CD4-positive, alpha-beta T cell treated with Interferon alpha-2 for 1 hour (primary cell): ENCODE measurements around the gene KHDC1L.
"Not testable (repeated sequence)": the region's sequence is repeated elsewhere in the genome, so short reads cannot be mapped to it uniquely, and the experiment has no call there.

Experiments
- DNase-seq, 2 donors: peaks; one replicate each; pipeline ENCODE4 v3.0.0-alpha.2; 2020 to 2022

KHDC1L gene, protein sequence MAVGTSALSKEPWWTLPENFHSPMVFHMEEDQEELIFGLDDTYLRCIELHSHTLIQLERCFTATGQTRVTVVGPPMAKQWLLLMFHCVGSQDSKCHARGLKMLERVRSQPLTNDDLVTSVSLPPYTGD

DNA sequence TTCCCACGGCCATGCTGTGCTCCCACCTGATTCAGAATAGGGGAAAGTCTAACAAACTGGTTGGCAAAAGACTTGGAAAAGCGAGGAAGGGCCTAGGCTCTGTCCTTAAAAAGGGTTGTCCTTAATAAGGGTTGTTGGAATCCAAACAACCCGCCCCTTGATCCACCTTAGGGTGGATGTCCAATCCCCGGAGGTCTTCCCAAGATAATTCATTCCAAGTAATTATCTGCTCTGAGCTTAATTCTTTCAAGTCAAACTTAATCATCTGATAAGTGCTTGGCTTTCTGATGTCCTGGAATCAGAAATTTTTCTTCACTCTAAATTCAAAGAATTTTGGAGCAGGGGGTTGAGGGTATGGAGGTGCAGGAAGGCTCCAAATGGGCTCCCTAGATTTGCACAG lies at the start of gene KHDC1L:
KHDC1L (minus strand) TSS at position 101 of the 400 bp plus-strand sequence; CDS start at position 13, 88 bp downstream.
- no peak for DNase-seq

DNA sequence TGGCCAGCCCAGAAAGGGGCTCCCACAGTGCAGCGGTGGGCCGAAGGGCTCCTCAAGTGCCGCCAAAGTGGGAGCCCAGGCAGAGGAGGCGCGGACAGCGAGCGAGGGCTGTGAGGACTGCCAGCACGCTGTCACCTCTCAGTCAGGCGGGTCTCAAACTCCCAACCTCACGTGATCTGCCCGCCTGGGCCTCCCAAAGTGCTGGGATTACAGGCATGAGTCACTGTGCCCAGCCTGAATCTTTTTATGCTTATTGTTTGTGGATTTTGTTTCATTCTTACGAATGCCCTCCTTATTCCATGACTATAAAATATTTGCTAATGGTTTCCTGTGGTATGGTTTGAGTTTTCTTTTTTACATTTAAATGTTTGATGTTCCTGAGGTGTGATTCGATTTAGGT lies 44.0 kb upstream of the KHDC1L start:
- not testable (repeated sequence) for DNase-seq

DNA sequence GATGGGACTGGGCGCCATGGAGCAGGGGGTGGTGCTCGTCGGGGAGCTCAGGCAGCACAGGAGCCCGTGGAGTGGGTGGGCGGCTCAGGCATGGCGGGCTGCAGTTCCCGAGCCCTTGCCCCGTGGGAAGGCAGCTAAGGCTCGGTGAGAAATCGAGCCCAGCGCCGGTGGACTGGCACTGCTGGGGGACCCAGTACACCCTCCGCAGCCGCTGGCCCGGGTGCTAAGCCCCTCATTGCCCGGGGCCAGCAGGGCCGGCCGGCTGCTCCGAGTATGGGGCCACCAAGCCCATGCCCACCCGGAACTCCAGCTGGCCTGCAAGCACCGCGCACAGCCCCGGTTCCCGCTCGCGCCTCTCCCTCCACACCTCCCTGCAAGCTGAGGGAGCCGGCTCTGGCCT lies 43.6 kb upstream of the KHDC1L start:
- not testable (repeated sequence) for DNase-seq

DNA sequence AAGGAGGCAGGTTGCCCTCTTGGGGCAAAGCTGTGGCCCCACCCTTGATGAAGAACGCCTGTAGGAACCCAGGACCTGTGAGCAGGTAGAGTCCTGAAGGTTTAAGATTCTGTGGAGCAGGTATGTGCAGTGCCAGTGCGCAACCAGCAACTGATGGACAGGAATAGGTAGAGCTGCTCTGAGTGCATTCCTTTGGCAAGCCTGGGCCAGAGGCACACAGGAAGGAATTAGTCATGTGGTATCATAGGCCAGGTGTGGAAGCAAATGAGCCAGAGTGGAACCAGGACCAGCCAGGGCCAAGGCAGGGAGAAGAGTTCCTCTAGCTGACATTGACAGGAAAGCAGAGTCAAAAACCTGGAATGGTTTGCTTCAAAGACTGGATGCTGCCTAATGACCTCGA lies 39.1 kb upstream of the KHDC1L start:
- no peak for DNase-seq

DNA sequence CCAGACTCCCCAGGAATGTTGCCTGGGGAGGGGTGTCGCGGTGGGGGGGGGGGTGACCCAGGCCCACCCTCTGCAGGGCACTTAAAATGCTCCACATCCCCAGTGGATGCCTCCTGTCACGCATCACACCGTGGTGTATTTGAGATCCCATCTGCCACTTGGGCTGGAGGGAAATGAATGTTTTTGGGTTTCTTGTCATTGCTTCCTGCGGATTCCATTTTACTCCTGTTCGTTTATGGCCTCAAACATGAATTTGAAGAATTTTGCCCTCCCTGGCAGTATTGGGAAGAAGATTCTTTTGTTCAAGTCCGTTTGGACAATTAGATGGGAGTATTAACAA lies 38.2 kb upstream of the KHDC1L start:
- no peak for DNase-seq

DNA sequence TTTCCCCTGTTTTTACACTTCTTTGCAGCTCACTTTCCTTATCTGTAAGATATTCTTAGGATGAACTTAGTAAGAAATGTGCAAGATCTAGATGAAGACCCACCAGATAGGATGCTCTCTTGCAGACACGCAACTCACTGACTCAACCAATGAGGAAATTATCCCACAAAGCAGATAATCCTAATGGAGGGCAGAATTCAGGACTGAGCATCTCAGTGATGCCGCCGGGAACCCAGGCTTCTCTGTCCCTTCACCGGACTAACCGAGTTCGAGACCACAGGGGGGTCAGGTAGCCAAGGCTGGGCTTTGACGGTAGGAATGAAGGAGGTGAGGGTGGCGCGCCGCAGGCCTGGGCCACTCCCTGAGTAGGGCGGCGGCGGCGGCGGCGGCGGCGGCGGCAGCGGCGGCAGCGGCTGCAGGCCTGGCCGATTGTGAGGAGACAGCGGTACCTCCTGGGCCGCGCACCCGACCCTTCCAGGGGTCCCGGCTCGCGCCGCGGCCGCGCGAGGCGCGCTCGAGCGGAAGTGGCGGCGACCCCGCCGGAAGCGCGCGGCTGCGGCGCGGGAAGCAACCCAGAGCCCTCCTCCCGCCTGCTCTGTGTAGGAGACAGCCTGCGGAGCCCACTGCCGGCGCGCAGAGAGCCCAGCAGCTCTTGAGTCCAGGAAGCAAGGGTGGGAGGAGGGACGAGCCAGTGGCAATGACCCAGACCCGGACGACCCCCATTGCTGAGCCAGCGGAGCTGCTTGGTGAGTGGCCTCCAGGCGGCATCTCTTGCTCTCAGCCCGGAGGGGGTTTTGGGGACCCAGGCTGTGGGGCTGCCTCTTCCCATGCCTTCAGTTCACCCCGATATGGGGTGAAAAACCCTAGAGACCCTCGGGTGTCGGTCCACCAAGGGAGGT lies 37.6 kb upstream of the KHDC1L start, which contains the start of gene KHDC1:
KHDC1 (minus strand) TSS at position 526 of the 899 bp plus-strand sequence. CDS start 20,679 bp downstream, outside the sequence.
- DNase-seq = peak; percentile 34 to 65

DNA sequence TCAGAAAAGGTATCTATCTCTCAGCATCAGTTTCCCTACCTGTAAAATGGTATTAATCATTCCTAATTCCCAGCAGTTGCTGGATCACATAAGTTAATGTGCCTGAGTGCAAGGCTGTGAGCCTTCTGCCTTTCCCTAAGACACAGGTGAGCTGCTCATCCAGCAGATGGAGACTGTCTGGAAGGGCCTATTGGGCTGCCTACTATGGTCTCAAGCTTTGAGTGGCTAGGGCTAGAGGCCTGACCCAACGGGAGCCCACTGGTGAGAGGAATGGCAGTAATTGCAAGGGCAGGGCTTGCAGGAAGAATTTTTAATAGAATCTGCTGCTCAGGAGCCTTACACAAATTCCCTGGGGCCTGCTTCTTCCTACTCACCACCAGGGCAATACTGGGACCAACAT lies 33.4 kb upstream of the KHDC1L start:
- no peak for DNase-seq

DNA sequence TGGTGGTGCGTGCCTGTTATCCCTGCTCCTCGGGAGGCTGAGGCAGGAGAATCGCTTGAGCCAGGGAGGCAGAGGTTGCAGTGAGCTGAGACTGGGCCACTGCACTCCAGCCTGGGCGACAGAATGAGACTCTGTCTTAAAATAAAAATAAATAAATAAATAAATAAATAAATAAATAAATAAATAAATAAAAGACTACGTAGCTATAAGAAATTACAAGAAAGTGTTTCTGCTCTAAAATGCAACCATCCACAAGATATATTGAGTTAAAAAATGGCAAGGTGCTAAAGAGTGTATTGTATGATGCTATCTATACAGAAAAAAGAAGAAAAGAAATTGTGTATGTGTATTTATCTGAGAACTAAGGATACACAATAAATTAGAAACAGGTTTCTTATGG lies 29.0 kb upstream of the KHDC1L start:
- DNase-seq = not testable (repeated sequence)

DNA sequence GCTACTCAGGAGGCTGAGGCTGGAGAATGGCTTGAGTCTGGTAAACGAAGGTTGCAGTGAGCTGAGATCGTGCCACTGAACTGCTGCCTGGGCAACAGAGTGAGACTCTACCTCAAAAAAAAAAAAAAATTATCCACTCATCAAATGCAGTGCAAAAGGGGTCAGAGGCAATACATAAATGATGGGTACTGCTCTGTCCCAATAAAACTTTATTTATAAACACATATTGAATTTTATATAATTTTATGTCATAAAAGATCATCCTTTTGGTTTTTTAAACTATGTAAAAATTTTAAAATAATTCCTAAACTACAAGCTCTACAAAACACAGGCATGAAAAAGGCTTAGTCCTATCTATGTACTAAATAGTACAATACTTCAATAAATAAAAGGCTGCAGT lies 27.4 kb upstream of the KHDC1L start:
- DNase-seq = no peak

DNA sequence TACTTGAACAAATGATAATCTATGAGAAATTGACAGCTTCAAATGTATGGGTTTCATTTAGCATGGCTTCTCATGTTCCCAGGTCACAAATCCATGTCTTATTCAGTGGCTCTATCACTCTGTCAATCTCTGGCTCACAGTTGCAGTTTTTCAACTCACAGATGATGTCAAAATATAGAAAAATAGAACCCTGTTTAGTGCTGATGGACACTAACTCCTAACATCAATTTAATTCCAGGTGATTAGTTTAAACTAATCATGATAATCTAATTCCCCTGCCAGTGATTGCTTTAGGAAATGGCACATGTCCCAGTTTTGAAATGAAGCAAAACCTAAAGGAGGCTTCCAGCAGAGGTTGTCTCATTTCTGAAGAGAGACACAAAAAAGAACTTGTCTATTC lies 24.7 kb upstream of the KHDC1L start:
- DNase-seq = no peak

DNA sequence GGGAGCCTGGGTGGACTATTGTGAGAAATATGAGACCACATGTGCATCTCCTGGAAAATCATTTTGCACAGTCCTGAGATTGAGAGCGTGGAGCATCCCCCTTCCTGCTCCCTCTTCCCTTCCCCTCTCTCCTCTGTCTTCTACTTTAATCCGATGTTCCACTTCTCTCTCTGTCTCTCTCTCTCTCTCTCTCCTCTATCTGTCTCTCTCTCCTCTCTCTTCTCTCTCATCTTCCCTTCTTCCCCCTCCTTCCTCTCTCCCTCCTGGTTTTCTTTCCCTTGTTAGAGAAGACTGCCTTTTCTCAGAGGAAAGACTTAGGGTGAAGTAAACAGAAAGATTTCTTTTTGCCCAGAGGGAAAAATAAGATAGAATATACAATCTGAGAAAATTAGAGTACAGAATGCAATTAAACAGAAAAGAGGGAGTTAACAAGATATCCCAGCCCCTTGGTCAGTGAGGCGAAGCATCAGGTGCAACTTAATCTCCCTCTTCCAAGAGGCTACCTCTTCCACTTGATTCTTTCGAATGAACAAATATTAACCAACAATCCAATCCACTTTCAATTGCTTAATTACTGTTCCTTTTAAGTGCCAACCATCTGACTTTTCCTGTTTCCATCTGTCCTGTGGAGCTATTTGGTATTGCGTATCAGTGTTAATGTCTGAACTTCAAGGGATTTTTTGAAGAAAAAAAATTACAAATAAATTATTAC lies 23.1 kb upstream of the KHDC1L start:
- no peak for DNase-seq

DNA sequence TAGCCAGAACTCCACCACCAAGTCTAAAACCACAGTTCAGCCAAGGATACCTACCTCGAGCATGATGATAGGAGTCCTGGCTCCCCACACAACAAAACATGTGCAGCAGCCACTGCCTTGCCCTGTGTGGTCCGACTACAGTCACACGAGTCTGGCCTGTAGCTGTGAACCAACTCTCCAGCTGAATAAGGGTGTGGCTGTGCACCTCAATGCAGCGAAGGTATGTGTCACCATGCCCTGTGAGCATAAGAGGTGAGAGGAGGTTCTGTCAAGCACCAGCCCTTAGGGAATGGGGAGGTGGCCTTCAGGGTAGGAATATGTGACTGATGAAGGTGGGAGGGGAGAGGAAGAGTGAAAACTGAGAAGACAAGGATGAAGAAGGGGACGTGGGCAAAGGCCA lies 16.7 kb upstream of the KHDC1L start:
- DNase-seq = no peak

DNA sequence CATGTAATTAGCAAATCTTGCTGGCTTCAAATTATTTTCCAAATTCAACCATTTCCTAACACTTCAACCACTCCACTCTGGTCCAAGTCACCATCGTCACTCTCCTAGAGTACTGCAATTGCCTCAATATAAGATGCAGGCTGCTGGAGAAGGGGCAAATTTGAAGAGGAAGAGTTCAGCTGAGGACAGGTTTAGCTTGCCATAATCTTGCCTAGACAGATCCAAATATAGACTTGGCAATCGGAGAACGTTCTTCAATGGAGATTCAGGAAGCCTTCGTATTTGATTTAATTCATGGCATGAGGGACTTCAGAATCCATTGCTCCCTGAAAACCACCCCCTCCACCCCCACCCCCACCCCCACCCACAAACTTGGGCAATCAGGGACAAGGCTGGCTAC lies 15.4 kb upstream of the KHDC1L start:
- DNase-seq = no peak

DNA sequence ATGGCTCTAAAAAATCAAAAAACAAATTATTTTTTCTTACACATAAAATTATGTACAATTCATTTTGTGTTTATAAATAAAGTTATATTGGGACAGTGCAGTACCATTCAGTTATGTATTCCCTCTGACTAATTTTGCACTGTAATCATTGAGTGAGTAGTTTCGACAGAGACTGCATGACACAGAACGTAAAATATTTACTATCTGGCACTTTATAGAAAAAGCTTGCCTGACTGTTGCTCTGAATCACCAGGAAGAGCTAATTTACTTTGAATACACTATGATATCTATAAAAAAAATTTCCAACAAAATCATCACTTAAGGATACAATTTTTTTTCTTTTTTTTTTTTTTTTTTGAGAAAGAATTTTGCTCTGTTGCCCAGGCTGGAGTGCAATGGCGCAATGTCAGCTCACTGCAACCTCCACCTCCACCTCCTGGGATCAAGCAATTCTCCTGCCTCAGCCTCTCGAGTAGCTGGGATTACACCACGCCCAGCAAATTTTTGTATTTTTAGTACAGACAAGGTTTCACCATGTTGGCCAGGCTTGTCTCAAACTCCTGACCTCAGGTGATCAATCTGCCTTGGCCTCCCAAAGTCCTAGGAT lies 11.0 kb upstream of the KHDC1L start:
- no peak for DNase-seq

DNA sequence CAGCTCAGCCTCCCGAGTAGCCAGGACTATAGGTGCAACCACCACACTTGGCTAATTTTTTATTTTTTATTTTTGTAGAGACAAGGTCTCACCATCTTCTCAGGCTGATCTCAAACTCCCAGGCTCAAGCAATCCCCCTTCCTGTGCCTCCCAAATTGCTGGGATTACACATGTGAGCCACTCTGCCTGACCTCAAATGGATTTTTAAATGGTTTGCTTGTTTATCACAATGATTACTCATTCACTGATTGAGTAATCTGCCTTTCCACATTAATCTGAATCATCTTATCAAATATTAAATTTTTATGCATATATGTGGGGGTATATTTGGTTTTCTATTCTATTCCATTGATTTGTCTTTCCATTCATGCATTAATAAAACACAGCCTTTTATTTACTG lies 9.4 kb upstream of the KHDC1L start:
- no peak for DNase-seq

DNA sequence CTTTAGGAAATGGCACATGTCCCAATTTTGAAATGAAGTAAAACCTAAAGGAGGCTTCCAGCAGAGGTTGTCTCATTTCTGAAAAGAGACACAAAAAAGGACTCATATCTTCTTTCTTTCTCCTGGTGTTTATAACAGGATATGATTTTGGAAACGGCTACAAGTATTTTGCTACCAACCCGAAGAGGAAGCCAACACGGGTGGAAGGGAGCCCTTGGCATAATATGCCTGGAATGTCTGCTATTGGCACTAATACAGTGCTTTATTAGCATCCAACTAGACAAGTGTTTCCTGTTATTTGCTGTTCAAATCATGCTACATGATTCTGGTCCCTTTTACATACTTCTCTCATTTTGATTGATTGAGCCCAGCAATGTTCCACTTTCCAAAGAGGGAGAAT lies 8.7 kb upstream of the KHDC1L start:
- not testable (repeated sequence) for DNase-seq

DNA sequence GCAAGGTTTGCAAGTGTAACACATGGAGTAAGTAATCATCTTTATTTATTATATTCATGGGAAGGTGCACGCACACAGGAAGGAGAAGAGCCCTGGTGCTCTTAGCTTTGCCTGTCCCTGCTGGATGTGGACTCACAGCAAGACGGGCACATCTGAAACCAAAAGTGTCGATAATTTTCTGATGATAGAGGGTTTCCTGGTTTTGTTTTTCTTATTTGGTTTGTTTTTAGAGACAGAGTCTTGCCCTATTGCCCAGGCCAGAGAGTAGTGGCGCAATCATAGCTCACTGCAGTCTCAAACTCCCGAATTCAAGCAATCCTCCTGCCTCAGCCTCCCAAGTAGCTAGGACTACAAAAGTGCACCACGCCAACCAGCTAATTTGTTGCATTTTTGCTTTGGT lies 7.8 kb upstream of the KHDC1L start:
- no peak for DNase-seq

DNA sequence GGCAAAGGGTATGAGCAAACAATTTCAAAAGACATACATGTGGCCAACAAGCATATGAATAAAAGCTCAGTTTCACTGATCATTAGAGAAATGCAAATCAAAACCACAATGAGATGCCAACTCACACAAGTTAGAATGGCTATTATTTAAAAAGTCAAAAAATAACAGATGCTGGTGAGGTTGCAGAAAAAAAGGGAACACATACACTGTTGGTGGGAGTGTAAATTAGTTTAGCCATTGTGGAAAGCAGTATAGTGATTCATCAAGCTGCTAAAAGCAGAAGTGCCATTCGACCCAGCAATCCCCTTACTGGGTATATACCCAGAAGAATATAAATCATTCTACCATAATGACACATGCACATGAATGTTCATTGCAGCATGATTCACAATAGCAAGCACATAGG lies 6.7 kb upstream of the KHDC1L start:
- no peak for DNase-seq

DNA sequence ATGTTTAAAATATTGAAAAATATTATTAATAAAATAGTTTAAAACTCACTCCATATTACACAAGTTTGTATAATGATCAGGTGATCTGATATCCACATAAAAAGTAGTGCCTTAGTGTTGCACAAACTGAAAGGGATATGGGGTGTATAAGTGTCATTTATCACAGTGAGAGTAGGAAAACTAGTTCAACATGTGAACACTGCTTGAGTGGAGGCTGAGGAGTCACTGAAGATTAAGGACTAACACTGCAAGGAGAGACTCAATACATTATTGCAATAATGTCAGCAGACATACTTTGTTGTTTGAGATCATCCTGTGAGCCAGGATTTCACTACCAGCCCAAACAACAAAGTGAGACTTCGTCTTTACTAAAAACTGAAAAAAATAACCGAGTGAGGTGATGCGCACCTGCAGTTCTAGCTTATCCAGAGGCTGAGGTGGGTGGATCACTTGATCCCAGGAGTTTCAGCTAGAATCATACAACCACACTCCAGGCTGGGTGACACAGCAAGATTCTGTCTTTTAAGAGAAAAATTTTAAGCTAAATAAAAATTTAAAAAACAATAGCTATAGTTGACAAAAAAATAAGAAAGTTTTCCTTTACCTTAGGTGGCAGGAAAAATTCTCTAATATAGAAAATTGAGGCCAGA lies 2.4 kb upstream of the KHDC1L start:
- no peak for DNase-seq

DNA sequence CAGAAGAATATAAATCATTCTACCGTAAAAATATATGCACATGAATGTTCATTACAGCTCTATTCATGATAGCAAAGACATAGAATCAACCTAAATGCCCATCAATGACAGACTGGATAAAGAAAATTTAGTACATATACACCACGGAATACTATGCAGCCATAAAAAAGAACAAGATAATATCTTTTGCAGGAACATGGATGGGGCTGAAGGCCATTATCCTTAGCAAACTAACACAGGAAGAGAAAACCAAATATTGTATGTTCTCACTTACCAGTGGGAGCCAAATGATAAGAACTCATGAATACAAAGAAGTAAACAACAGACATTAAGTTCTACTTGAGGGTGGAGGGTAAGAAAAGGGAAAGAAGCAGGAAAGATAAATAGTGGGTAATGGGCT lies 8.4 kb downstream of the KHDC1L start:
- DNase-seq = no peak

DNA sequence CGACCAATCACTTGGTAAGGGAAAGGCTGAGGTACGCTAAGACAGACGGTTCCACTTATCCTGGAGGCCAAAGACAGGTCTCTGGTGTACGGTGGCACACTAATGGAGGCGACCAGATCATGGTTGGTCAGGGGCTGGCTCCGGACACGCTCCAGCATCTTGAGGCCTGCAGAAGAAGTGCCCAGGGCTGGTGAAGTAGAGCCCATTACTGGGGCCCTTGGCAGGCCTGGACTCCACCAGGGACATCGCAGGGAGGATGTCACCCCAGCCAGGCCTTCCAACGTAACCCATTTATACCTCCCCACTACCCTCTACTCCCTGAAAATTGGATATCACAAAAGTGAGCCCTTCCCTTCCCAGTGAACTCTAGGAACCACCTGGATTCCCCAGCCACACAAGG lies 16.2 kb downstream of the KHDC1L start:
- no peak for DNase-seq

DNA sequence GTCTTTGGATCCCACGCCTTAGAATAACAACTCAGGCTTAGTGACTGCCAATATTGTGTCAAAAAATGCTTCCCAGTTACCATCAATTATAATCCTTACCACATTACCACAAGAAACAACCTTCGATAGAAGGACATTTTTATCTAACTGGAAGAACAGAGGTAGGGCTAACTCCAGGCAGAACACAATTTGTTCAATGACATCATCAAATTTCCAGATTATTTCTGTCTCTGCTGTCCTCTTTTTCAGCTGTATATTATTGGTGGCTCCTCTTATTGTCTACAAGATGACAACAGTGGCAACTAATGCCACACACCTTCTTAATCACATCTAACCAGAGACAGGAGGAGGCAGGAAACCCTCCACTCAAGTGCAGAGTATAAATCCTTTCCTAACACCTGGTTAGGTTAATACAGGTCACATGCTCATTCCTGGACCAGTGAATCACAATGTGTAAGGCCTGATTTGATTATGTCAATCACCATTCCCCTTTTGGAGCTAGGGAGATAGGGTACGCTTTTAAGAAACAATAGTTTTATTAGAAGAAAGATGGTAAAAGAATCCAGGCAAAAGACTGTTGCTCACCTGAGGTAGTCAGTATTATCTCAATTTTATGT lies 18.0 kb downstream of the KHDC1L start:
- no peak for DNase-seq

DNA sequence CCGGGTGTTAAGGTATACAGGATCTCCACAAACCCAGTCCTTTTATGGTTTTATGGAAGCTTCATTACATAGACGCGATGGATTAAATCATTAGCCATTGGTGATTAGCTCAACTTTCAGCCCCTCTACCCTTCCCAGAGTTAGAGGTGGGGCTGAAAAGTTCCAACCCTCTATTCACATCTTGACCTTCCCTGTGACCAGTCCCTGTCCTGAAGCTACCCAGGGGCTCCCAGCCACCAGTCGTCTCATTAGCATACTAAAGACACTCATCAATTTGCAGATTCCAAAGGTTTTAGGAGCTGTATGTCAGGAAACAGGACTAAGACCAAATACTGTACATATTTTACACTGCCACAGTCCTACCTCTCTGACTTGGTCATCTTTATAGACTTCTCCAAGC lies 21.0 kb downstream of the KHDC1L start:
- no peak for DNase-seq
